K562 (cell line): Measurements from ENCODE around the gene OCIAD2. TPM values are rescaled to one million over a fixed set of nuclear protein-coding genes. Genes with fewer than 3 reads are reported as not detected.

Source experiments
- BACH1 ChIP-seq: fragments of 200-800 bp; sonication (Bioruptor generic); IDR thresholded peaks from 2 replicates; pipeline ENCODE4 v1.6.1; 2016; ENCODE audit warnings: missing genetic modification characterization, missing compliant biosample characterization
- C11orf30 ChIP-seq: fragments of 450-650 bp; IDR thresholded peaks from 2 replicates; pipeline ENCODE4 v1.6.1; 2016; ENCODE audit warnings: low read depth, mild to moderate bottlenecking
- E4F1 ChIP-seq: fragments of 250-450 bp; sonication (Bioruptor Pico); IDR thresholded peaks from 2 replicates; pipeline ENCODE4 v1.5.0; 2021; ENCODE audit warnings: mild to moderate bottlenecking, borderline replicate concordance
- ESRRA ChIP-seq: fragments of 450-650 bp; IDR thresholded peaks from 2 replicates; pipeline ENCODE4 v1.6.1; 2014; ENCODE audit warnings: low read depth, mild to moderate bottlenecking, moderate library complexity, borderline replicate concordance
- ETS1 ChIP-seq: conservative IDR thresholded peaks from 2 replicates; pipeline ENCODE4 v1.6.1; 2011; ENCODE audit warnings: low read depth, mild to moderate bottlenecking, low read length; ENCODE audit not compliant: control insufficient read depth
- FOXO4 ChIP-seq: fragments of 450-650 bp; formaldehyde crosslinking; IDR thresholded peaks from 2 replicates; pipeline ENCODE4 v1.4.0; 2020; ENCODE audit warnings: mild to moderate bottlenecking, moderate library complexity
- HMG20B ChIP-seq: fragments of 250-450 bp; sonication (Bioruptor Pico); IDR thresholded peaks from 2 replicates; pipeline ENCODE4 v1.5.0; 2021; ENCODE audit warnings: mild to moderate bottlenecking
- ILK ChIP-seq: fragments of 450-650 bp; IDR thresholded peaks from 2 replicates; pipeline ENCODE4 v1.6.1; 2016; ENCODE audit warnings: missing genetic modification characterization, low read depth, mild to moderate bottlenecking, missing compliant biosample characterization, moderate library complexity, borderline replicate concordance
- NFE2 ChIP-seq: IDR thresholded peaks from 2 replicates; pipeline ENCODE4 v1.6.1; 2014; ENCODE audit warnings: antibody characterized with exemption, low read depth
- RAD51 ChIP-seq: fragments of 450-650 bp; IDR thresholded peaks from 2 replicates; pipeline ENCODE4 v1.7.1; 2016; ENCODE audit warnings: low read depth, mild to moderate bottlenecking, borderline replicate concordance
- SMARCA4 ChIP-seq: fragments of 450-650 bp; IDR thresholded peaks from 2 replicates; pipeline ENCODE4 v1.6.1; 2016
- TFE3 ChIP-seq: fragments of 450-650 bp; formaldehyde crosslinking; IDR thresholded peaks from 2 replicates; pipeline ENCODE4 v1.4.0; 2020; ENCODE audit warnings: mild to moderate bottlenecking, mixed read lengths
- ZKSCAN8 ChIP-seq: fragments of 200-800 bp; sonication (Bioruptor generic); IDR thresholded peaks from 2 replicates; pipeline ENCODE4 v1.6.1; 2016; ENCODE audit warnings: missing genetic modification characterization, missing compliant biosample characterization
- ZNF146 ChIP-seq: IDR thresholded peaks from one replicate; pipeline ENCODE4 v1.6.1; 2018; ENCODE audit warnings: missing compliant biosample characterization; ENCODE audit not compliant: unreplicated experiment
- ZNF316 ChIP-seq: fragments of 450-650 bp; IDR thresholded peaks from 2 replicates; pipeline ENCODE4 v1.6.1; 2016
- polyA plus RNA-seq, 8 experiments: library from polyadenylated mRNA; depleted of rRNA in 4 of 8; stranded (reverse) in 5 of 8; unstranded in 3 of 8; fragments of >200 nt; fragmentation: Nextera tagmentation in 2 of 8; fragmentation: Illumina TruSeq in 1 of 8; extraction: Ambion mirVana in 2 of 8; extraction: Trizol in 1 of 8; gene quantifications; 2 replicates each; pipeline versions ENCODE4 v1.2.1 to v1.2.3, GENCODE V29; 2011 to 2014; ENCODE audit warnings: inconsistent platforms in 1 of 8, missing spikeins in 1 of 8
- total RNA-seq, 7 experiments: library from RNA; depleted of rRNA in 6 of 7; stranded (reverse); fragments of >200 nt in 6 of 7; fragmentation: Illumina TruSeq in 2 of 7; extraction: Trizol in 2 of 7; gene quantifications; 2 replicates each; pipeline versions ENCODE4 v1.2.1 to v1.2.3, GENCODE V29; 2011 to 2021; ENCODE audit warnings: low replicate concordance in 1 of 7
- TF ChIP-seq, protein P1 (sequence below): fragments of 450-650 bp; IDR thresholded peaks from 2 replicates; pipeline ENCODE4 v1.7.1; 2018; ENCODE audit warnings: mild to moderate bottlenecking, low read depth; ENCODE audit not compliant: partially characterized antibody

The OCIAD2 gene
- total and polyA plus RNA-seq, 9 of the 15 experiments (the other 6 are each of a cell fraction or from before 2014, with no cell fraction given) = 0.11 to 0.98 TPM; not detected in 7

GRCh38 chr4:48947731-48948130 is 41.2 kb upstream of the OCIAD2 start (continued):
- TF ChIP-seq E4F1 (CRISPR knock-in tag) (no peak), ILK (tag) (no peak), ZNF316 (peak; percentile 86), C11orf30 (peak; percentile 82), FOXO4 (no peak), HMG20B (no peak), RAD51 (no peak), BACH1 (tag) (peak; percentile 65; the same call in 1 of the 2 replicates), ZKSCAN8 (CRISPR knock-in tag) (no peak), ETS1 (no peak), TFE3 (CRISPR knock-in tag) (no peak), NFE2 (peak; percentile 84), ZNF146 (no peak), SMARCA4 (0 out of 2 replicates have a peak, but pooled peaks have one; percentile 30), ESRRA (no peak)
- TF ChIP-seq, protein P1, sequence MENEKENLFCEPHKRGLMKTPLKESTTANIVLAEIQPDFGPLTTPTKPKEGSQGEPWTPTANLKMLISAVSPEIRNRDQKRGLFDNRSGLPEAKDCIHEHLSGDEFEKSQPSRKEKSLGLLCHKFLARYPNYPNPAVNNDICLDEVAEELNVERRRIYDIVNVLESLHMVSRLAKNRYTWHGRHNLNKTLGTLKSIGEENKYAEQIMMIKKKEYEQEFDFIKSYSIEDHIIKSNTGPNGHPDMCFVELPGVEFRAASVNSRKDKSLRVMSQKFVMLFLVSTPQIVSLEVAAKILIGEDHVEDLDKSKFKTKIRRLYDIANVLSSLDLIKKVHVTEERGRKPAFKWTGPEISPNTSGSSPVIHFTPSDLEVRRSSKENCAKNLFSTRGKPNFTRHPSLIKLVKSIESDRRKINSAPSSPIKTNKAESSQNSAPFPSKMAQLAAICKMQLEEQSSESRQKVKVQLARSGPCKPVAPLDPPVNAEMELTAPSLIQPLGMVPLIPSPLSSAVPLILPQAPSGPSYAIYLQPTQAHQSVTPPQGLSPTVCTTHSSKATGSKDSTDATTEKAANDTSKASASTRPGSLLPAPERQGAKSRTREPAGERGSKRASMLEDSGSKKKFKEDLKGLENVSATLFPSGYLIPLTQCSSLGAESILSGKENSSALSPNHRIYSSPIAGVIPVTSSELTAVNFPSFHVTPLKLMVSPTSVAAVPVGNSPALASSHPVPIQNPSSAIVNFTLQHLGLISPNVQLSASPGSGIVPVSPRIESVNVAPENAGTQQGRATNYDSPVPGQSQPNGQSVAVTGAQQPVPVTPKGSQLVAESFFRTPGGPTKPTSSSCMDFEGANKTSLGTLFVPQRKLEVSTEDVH = no peak
